A549 (cell line): ENCODE measurements around the gene CD209.

Experiments used
- CEBPB ChIP-seq, 2 experiments: fragments of >200 bp in 1 of 2; sonication (Bioruptor Twin) in 1 of 2; formaldehyde crosslinking in 1 of 2; IDR thresholded peaks; 2 replicates each; pipeline ENCODE4 v1.6.1; 2012 to 2016
- EP300 ChIP-seq, 2 experiments: fragments of >200 bp; sonication (Bioruptor Twin); formaldehyde crosslinking; IDR thresholded peaks; 2 replicates in 1 of 2; 3 replicates in 1 of 2; pipeline ENCODE4 v1.6.1; 2016 to 2017
- JUN ChIP-seq, 2 experiments: fragments of >200 bp; sonication (Bioruptor Twin); formaldehyde crosslinking; IDR thresholded peaks; 2 replicates in 1 of 2; 3 replicates in 1 of 2; pipeline ENCODE4 v1.6.1; 2016 to 2017
- JUNB ChIP-seq: fragments of >200 bp; sonication (Bioruptor Twin); formaldehyde crosslinking; IDR thresholded peaks from 2 replicates; pipeline ENCODE4 v1.6.1; 2016
- KDM1A ChIP-seq: fragments of 200-600 bp; sonication (generic); IDR thresholded peaks from 2 replicates; pipeline ENCODE4 v1.6.1; 2016; ENCODE audit warnings: low read depth, mild to moderate bottlenecking
- KDM5A ChIP-seq: fragments of 200-600 bp; sonication (generic); IDR thresholded peaks from 2 replicates; pipeline ENCODE4 v1.6.1; 2016; ENCODE audit warnings: antibody characterized with exemption, mild to moderate bottlenecking
- NR3C1 ChIP-seq: fragments of >200 bp; sonication (Bioruptor Twin); formaldehyde crosslinking; IDR thresholded peaks from 3 replicates; pipeline ENCODE4 v1.6.1; 2017
- POLR2A ChIP-seq: IDR thresholded peaks from 2 replicates; pipeline ENCODE4 v1.6.1; 2012; ENCODE audit warnings: mild to moderate bottlenecking, low read length
- POLR2AphosphoS2 ChIP-seq: conservative IDR thresholded peaks from 2 replicates; pipeline ENCODE4 v1.6.1; 2012; ENCODE audit warnings: low read length, improper control_type of control experiment, inconsistent platforms
- RAD21 ChIP-seq, 2 experiments: fragments of >200 bp in 1 of 2; sonication (Bioruptor Twin) in 1 of 2; formaldehyde crosslinking in 1 of 2; IDR thresholded peaks in 1 of 2; conservative IDR thresholded peaks in 1 of 2; 2 replicates in 1 of 2; 3 replicates in 1 of 2; pipeline ENCODE4 v1.6.1; 2012 to 2018; ENCODE audit warnings: inconsistent platforms in 1 of 2
- USF2 ChIP-seq: fragments of 450-650 bp; IDR thresholded peaks from 2 replicates; pipeline ENCODE4 v1.6.1; 2014; ENCODE audit warnings: antibody characterized with exemption
- TF ChIP-seq, protein P1 (sequence below): fragments of >200 bp; sonication (Bioruptor Twin); formaldehyde crosslinking; IDR thresholded peaks from 3 replicates; pipeline ENCODE4 v1.5.1; 2016
- TF ChIP-seq, protein P2 (sequence below): fragments of 250-450 bp; sonication (Bioruptor Pico); IDR thresholded peaks from 2 replicates; pipeline ENCODE4 v1.5.0; 2020; ENCODE audit warnings: low read depth, mild to moderate bottlenecking, moderate library complexity
- TF ChIP-seq, protein P3 (sequence below): IDR thresholded peaks from 2 replicates; pipeline ENCODE4 v1.6.1; 2012

- TF ChIP-seq, protein P1, sequence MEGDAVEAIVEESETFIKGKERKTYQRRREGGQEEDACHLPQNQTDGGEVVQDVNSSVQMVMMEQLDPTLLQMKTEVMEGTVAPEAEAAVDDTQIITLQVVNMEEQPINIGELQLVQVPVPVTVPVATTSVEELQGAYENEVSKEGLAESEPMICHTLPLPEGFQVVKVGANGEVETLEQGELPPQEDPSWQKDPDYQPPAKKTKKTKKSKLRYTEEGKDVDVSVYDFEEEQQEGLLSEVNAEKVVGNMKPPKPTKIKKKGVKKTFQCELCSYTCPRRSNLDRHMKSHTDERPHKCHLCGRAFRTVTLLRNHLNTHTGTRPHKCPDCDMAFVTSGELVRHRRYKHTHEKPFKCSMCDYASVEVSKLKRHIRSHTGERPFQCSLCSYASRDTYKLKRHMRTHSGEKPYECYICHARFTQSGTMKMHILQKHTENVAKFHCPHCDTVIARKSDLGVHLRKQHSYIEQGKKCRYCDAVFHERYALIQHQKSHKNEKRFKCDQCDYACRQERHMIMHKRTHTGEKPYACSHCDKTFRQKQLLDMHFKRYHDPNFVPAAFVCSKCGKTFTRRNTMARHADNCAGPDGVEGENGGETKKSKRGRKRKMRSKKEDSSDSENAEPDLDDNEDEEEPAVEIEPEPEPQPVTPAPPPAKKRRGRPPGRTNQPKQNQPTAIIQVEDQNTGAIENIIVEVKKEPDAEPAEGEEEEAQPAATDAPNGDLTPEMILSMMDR = no peak
- no peak for TF ChIP-seq CEBPB (IDR thresholded peaks at IDR 0.05)
- TF ChIP-seq NR3C1 = no peak
- TF ChIP-seq POLR2AphosphoS2 = no peak
- TF ChIP-seq, protein P2, sequence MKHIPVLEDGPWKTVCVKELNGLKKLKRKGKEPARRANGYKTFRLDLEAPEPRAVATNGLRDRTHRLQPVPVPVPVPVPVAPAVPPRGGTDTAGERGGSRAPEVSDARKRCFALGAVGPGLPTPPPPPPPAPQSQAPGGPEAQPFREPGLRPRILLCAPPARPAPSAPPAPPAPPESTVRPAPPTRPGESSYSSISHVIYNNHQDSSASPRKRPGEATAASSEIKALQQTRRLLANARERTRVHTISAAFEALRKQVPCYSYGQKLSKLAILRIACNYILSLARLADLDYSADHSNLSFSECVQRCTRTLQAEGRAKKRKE = no peak
- no peak for TF ChIP-seq POLR2A
- TF ChIP-seq JUN (IDR thresholded peaks at IDR 0.05) = no peak
- TF ChIP-seq EP300 (IDR thresholded peaks at IDR 0.05) = no peak
- TF ChIP-seq, protein P3, sequence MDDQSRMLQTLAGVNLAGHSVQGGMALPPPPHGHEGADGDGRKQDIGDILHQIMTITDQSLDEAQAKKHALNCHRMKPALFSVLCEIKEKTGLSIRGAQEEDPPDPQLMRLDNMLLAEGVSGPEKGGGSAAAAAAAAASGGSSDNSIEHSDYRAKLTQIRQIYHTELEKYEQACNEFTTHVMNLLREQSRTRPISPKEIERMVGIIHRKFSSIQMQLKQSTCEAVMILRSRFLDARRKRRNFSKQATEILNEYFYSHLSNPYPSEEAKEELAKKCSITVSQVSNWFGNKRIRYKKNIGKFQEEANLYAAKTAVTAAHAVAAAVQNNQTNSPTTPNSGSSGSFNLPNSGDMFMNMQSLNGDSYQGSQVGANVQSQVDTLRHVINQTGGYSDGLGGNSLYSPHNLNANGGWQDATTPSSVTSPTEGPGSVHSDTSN = no peak
- no peak for TF ChIP-seq KDM5A
- no peak for TF ChIP-seq KDM1A
- TF ChIP-seq JUNB = no peak
- no peak for TF ChIP-seq USF2
- no peak for TF ChIP-seq RAD21 (conservative IDR thresholded peaks at IDR 0.05 in 1 of 2, IDR thresholded peaks at IDR 0.05 in 1 of 2)
Measured at GRCh38 chr19:7788933-7789323, 41.6 kb upstream of the CD209 start.
